ENCODE data around the gene SMDT1. TPM values are rescaled to one million over a fixed set of nuclear protein-coding genes. Genes with fewer than 3 reads are reported as not detected.

The SMDT1 gene
- total and polyA plus RNA-seq, 9 of the 15 experiments (the other 6 are each of a cell fraction or from before 2014, with no cell fraction given), result 7.9 to 65.2 (median 14.3) TPM

- H3K9ac ChIP-seq (ENCODE audit: insufficient read depth in 1 of 2, low read depth in 2 of 2, low read length in 2 of 2), result no peak overlapping the region
- no peaks in the 10 kb centered on the region for H4K20me1 ChIP-seq (replicated peaks; ENCODE audit: control insufficient read depth, insufficient read depth, low read length)
- H3K27ac ChIP-seq (ENCODE audit: extremely low read depth, low read depth, low read length), result no peak overlapping the region
- peaks cover 37% of the 10 kb centered on the region; the same call in 2 of the 3 replicates for H3K36me3 ChIP-seq (ENCODE audit: control insufficient read depth, insufficient read depth, low read length)
- H2AFZ ChIP-seq (ENCODE audit: low read depth, low read length), result no peak overlapping the region
- intact Hi-C loops (cut with micrococcal nuclease) (no loop called here), in situ Hi-C loops (cut with MboI) (no loop called here)
- H3K27me3 ChIP-seq (ENCODE audit: control insufficient read depth in 2 of 2, insufficient read depth in 2 of 2, low read length in 2 of 2), result no peaks in the 10 kb centered on the region
- peaks cover 2% of the 10 kb centered on the region for H3K9me1 ChIP-seq (ENCODE audit: control insufficient read depth, insufficient read depth, low read length)
- ATAC-seq (no peak), DNase-seq (ENCODE audit: extremely low read depth in 1 of 4, low spot score in 3 of 4) (no peak), FAIRE-seq (no peak)
- H3K4me1 ChIP-seq (replicated peaks in 1 of 2; ENCODE audit: control insufficient read depth in 2 of 2, insufficient read depth in 2 of 2, low read length in 2 of 2), result peaks cover 19 to 29% of the 10 kb centered on the region in 2 experiments; a peak in 4 of 5 replicates
- 88% methylated on average over 12 of the region's 14 CpGs for WGBS (ENCODE audit: insufficient coverage, low coverage, missing lambda C conversion rate)
- ChIA-PET CTCF (ENCODE audit: low intra/inter-chr PET ratio) (no interaction called here), POLR2A (interaction anchor here (0.7 kb wide), 1 partner anchor 15 kb away, joined by 3 read pairs; no protein-coding TSS in a partner anchor)
- BruUV-seq (replicated peaks), result no TSS peak
- no peak overlapping the region for H3K4me2 ChIP-seq (ENCODE audit: insufficient read depth, low read length)
- H3K79me2 ChIP-seq (ENCODE audit: control insufficient read depth, insufficient read depth, low read length), result peaks cover 21% of the 10 kb centered on the region
- no peak overlapping the region for H3K4me3 ChIP-seq
- no peaks in the 10 kb centered on the region for H3K9me3 ChIP-seq (replicated peaks; ENCODE audit: control insufficient read depth, insufficient read depth, low read depth, low read length)
- no peak for TF ChIP-seq ILK (tag; IDR thresholded peaks at IDR 0.05; ENCODE audit: borderline replicate concordance, low read depth)
- no peak for TF ChIP-seq ZNF24 (IDR thresholded peaks at IDR 0.05)
- no peak for TF ChIP-seq DMBX1 (CRISPR knock-in tag; IDR thresholded peaks at IDR 0.05; ENCODE audit: borderline replicate concordance)
- no peak for TF ChIP-seq RERE (CRISPR knock-in tag; IDR thresholded peaks at IDR 0.05; ENCODE audit: borderline replicate concordance)
- TF ChIP-seq EWSR1 (IDR thresholded peaks at IDR 0.05; ENCODE audit: borderline replicate concordance, low read depth, partially characterized antibody), result no peak
- no peak for TF ChIP-seq RFX5 (IDR thresholded peaks at IDR 0.05; ENCODE audit: low read depth, low read length)
- no peak for TF ChIP-seq THAP12 (CRISPR knock-in tag; IDR thresholded peaks at IDR 0.05)
- no peak for TF ChIP-seq POU5F1 (IDR thresholded peaks at IDR 0.05; ENCODE audit: borderline replicate concordance, low read depth, low read length, partially characterized antibody)
- TF ChIP-seq, protein P1, sequence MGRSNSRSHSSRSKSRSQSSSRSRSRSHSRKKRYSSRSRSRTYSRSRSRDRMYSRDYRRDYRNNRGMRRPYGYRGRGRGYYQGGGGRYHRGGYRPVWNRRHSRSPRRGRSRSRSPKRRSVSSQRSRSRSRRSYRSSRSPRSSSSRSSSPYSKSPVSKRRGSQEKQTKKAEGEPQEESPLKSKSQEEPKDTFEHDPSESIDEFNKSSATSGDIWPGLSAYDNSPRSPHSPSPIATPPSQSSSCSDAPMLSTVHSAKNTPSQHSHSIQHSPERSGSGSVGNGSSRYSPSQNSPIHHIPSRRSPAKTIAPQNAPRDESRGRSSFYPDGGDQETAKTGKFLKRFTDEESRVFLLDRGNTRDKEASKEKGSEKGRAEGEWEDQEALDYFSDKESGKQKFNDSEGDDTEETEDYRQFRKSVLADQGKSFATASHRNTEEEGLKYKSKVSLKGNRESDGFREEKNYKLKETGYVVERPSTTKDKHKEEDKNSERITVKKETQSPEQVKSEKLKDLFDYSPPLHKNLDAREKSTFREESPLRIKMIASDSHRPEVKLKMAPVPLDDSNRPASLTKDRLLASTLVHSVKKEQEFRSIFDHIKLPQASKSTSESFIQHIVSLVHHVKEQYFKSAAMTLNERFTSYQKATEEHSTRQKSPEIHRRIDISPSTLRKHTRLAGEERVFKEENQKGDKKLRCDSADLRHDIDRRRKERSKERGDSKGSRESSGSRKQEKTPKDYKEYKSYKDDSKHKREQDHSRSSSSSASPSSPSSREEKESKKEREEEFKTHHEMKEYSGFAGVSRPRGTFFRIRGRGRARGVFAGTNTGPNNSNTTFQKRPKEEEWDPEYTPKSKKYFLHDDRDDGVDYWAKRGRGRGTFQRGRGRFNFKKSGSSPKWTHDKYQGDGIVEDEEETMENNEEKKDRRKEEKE (IDR thresholded peaks at IDR 0.05; ENCODE audit: borderline replicate concordance in 1 of 2, control insufficient read depth in 1 of 2, low read depth in 2 of 2, low read length in 1 of 2), result no peak
- TF ChIP-seq MEF2D (tag; conservative IDR thresholded peaks at IDR 0.05; ENCODE audit: low read depth), result no peak
Measured at GRCh38 chr22:42067671-42068251, 11.7 kb upstream of the SMDT1 start.

Measured in K562 (cell line).